Psoas muscle (tissue), 8 donors: ENCODE measurements around the gene MPST. TPM values are rescaled to one million over a fixed set of nuclear protein-coding genes. Genes with fewer than 3 reads are reported as not detected.

ENCODE experiments used
- ATAC-seq, 4 donors: fragments of 200-7000 bp; cut with Tn5 transposase; one replicate each; pipeline ENCODE4 v1.9.1; 2020; ENCODE audit warnings: moderate library complexity in 3 of 4, mild to moderate bottlenecking in 2 of 4
- DNase-seq, 2 donors: peaks; one replicate each; pipeline ENCODE4 v3.0.0-alpha.2; 2020
- H3K27ac ChIP-seq: fragments of 200-600 bp; one replicate; pipeline ENCODE4 v1.8.0; 2022
- H3K27me3 ChIP-seq, 3 donors: fragments of 200-600 bp in 1 of 3; one replicate each; pipeline versions ENCODE4 v1.6.1 to v1.8.0; 2013 to 2022; ENCODE audit warnings: low read length in 2 of 3, mild to moderate bottlenecking in 2 of 3, moderate library complexity in 1 of 3; ENCODE audit not compliant: insufficient read depth in 3 of 3
- H3K36me3 ChIP-seq, 2 donors: fragments of 200-600 bp in 1 of 2; one replicate each; pipeline versions ENCODE4 v1.6.1 to v1.8.0; 2013 to 2022; ENCODE audit warnings: low read depth in 1 of 2, mild to moderate bottlenecking in 1 of 2, moderate library complexity in 1 of 2; ENCODE audit not compliant: insufficient read depth in 1 of 2
- H3K4me1 ChIP-seq: fragments of 200-600 bp; one replicate; pipeline ENCODE4 v1.8.0; 2022
- H3K4me3 ChIP-seq: fragments of 200-600 bp; one replicate; pipeline ENCODE4 v1.8.0; 2022; ENCODE audit warnings: mild to moderate bottlenecking
- H3K9me3 ChIP-seq: fragments of 200-600 bp; one replicate; pipeline ENCODE4 v1.8.0; 2022
- whole genome bisulfite sequencing, 3 donors: extraction: QIAGEN DNeasy Blood & Tissue Kit; methylation state at CpG; one replicate each; pipeline versions ENCODE4 v1.1.6 to v1.1.7; 2013; 5-methylcytosine and 5-hydroxymethylcytosine counted together
- intact Hi-C, 2 donors: fragments of 100-400 bp; cut with DNase I; formaldehyde crosslinking; loops; one replicate each; pipeline versions ENCODE4 v1.11.0 to v1.14.2; 2022
- polyA plus RNA-seq, 3 donors: library from polyadenylated mRNA; stranded (reverse); fragments of 200-250 nt; gene quantifications; one replicate each; pipeline ENCODE4 v1.2.3, GENCODE V29; 2013
- total RNA-seq, 4 donors: library from RNA; stranded (reverse); fragmentation: NEBNext Ultra II Directional in 2 of 4; extraction: Animal tissue kit (Norgen Biotek cat#: 25700) in 2 of 4; gene quantifications; one replicate each; pipeline versions ENCODE4 v1.2.1 to v1.2.4, GENCODE V29; 2021 to 2023
- TF ChIP-seq, protein P1 (sequence below): fragments of 200-600 bp; IDR thresholded peaks from one replicate; pipeline ENCODE4 v1.8.0; 2022; ENCODE audit warnings: antibody characterized with exemption
- donor health status: healthy with polysubstance abuse.
- donor health status: DM: no; HTN: no; CAD: no; lungs with moderate emphysema.
- donor health status: Bipolar disorder and iron deficiency.
- donor health status: healthy.
- donor health status: DM: yes; HTN: yes; CAD: no.
- donor health status: DM: no; HTN: no; CAD: no.
- donor health status: DM: no; HTN: no; CAD: no.
- donor health status: DM: yes; HTN: yes; CAD: no.

Gene MPST
- total and polyA plus RNA-seq, 7 donors: 31.5 to 83.6 (median 42.2) TPM

- Histone ChIP-seq H3K36me3 (no peaks in the 10 kb centered on the region), H3K27ac (no peak overlapping the region), H3K9me3 (no peaks in the 10 kb centered on the region), H3K4me1 (no peaks in the 10 kb centered on the region), H3K27me3 (peaks cover 0 to 22% (median 6%) of the 10 kb centered on the region in 3 donors), H3K4me3 (no peak overlapping the region)
- TF ChIP-seq, protein P1, sequence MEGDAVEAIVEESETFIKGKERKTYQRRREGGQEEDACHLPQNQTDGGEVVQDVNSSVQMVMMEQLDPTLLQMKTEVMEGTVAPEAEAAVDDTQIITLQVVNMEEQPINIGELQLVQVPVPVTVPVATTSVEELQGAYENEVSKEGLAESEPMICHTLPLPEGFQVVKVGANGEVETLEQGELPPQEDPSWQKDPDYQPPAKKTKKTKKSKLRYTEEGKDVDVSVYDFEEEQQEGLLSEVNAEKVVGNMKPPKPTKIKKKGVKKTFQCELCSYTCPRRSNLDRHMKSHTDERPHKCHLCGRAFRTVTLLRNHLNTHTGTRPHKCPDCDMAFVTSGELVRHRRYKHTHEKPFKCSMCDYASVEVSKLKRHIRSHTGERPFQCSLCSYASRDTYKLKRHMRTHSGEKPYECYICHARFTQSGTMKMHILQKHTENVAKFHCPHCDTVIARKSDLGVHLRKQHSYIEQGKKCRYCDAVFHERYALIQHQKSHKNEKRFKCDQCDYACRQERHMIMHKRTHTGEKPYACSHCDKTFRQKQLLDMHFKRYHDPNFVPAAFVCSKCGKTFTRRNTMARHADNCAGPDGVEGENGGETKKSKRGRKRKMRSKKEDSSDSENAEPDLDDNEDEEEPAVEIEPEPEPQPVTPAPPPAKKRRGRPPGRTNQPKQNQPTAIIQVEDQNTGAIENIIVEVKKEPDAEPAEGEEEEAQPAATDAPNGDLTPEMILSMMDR: no peak
- no peak for DNase-seq
- no peak for ATAC-seq
- 78 to 79% (median 79%) methylated on average over 14 to 15 of the region's 15 CpGs for WGBS, 3 donors
- intact Hi-C loops: no loop called here
Measured at GRCh38 chr22:37062702-37063381, 43.3 kb downstream of the MPST start.

DNA sequence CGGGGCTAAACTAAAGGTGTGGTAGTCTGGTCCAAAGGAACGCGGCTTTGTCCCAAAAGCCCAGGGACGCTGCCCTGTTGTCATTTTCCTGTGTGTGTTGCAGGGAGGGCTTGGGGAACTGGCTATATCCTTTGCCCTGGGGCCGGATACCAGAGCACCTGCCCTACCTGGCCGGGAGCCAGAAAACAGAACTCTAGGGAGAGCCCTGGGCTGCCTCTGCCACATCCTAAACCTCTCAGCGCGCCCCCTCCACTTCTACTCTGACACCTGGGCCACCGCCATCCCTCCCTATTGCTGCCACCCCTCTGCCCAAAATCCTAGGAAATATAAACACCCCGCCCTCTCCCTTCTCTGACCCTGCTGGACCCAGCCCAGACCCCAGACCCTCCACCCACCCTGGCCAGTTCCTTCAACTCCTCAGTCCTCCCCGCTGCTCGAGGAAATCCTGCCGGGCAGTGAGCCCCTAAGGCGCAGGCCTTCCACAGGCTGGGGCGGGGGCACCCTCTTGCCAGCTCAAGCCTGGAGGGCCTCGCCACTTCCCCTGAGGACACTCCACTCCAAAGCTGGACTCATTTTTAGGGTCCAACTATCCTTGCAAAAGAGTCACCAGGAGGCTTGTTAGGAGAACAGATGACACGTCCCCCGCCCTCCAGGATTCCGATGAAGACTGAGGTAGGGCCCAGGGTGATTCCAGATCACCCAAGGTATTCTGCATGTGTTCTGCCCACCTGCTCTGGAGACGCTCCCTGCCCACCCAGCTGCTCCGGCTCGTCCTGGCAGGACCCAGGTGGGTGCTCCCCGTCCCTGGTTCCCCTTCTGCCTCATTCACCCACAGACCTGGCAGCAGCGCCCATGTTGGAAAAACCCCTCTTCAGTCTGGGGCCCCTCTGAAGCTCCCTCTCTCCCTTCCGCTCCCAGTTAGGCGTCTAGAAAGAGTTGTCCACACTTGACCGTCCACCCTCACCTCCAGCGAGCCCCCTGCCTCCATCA lies 44.2 kb downstream of the MPST start:
- Histone ChIP-seq H3K9me3 (no peaks in the 10 kb centered on the region), H3K27me3 (peaks cover 0 to 31% (median 6%) of the 10 kb centered on the region in 3 donors), H3K36me3 (no peaks in the 10 kb centered on the region), H3K4me3 (no peak overlapping the region), H3K27ac (no peak overlapping the region), H3K4me1 (no peaks in the 10 kb centered on the region)
- DNase-seq (no peak), ATAC-seq (peak in 1 of 4 donors; percentile 26)
- intact Hi-C loops: no loop called here
- WGBS, 3 donors: 75 to 81% (median 75%) methylated on average over 28 of the region's 28 CpGs
- TF ChIP-seq, protein P1: no peak

DNA sequence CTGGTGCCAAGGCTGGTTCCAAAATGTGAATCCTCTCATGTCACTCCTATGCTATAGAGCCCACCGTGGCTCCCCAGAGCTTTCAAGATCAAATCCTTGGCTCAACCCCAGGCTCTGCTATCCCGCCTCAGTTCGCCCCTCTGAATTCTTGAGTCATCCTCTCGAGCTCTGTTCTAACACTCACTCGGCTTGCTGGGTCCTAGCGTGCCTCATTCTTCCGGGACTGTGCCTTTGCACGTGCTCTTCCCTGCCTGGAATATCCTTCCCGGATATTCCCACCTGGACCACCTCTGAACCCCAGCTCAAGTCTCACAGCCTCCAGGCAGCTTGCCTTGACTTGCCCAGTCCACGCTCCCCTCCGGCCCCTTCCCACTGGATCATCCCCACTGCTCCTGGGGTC lies 45.0 kb downstream of the MPST start:
- intact Hi-C loops: no loop called here
- ATAC-seq (no peak), DNase-seq (no peak)
- WGBS, 3 donors: 84 to 94% (median 87%) methylated on average over 11 of the region's 11 CpGs
- Histone ChIP-seq H3K27me3 (peaks cover 0 to 38% (median 7%) of the 10 kb centered on the region in 3 donors), H3K4me3 (no peak overlapping the region), H3K9me3 (no peaks in the 10 kb centered on the region), H3K27ac (no peak overlapping the region), H3K4me1 (no peaks in the 10 kb centered on the region), H3K36me3 (no peaks in the 10 kb centered on the region)
- TF ChIP-seq, protein P1: no peak

GRCh38 chr22:37065180-37065579 lies 45.6 kb downstream of the MPST start:
- Histone ChIP-seq H3K4me1 (no peaks in the 10 kb centered on the region), H3K36me3 (no peaks in the 10 kb centered on the region), H3K27me3 (peaks cover 0 to 44% (median 8%) of the 10 kb centered on the region in 3 donors), H3K27ac (no peak overlapping the region), H3K9me3 (no peaks in the 10 kb centered on the region), H3K4me3 (no peak overlapping the region)
- intact Hi-C loops: no loop called here
- ATAC-seq (no peak), DNase-seq (no peak)
- 81 to 85% (median 85%) methylated on average over 3 of the region's 3 CpGs for WGBS, 3 donors
- TF ChIP-seq, protein P1: no peak
